Endothelial cell of umbilical vein (primary cell): ENCODE data around the gene ATAD1. TPM values are rescaled to one million over a fixed set of nuclear protein-coding genes. Genes with fewer than 3 reads are reported as not detected.

Source experiments
- BruUV-seq: library from RNA; stranded (reverse); fragments of 400-500 nt; replicated peaks from 2 replicates; lab custom pipeline; 2021; lab: Mats Ljungman, UMichigan
- CTCF ChIA-PET: fragments of 300-600, 350-600 bp; sonication (Branson Sonifier 250); formaldehyde crosslinking; loops from one replicate; lab custom pipeline; 2021; ENCODE audit warnings: antibody characterized with exemption, inconsistent platforms; lab: Charles Lee
- POLR2A ChIA-PET: fragments of 300-600, 350-600 bp; sonication (Branson Sonifier 250); formaldehyde crosslinking; loops from one replicate; lab custom pipeline; 2021; ENCODE audit warnings: antibody characterized with exemption, inconsistent platforms; lab: Charles Lee
- DNase-seq: peaks from one replicate; pipeline ENCODE4 v3.0.0-alpha.2; 2011; ENCODE audit warnings: low read depth, low spot score
- FAIRE-seq: peaks from 2 replicates; lab custom pipeline; 2011; peaks lifted over from hg19 to GRCh38; lab: Jason Lieb, UNC
- H2AFZ ChIP-seq: 2 replicates; pipeline ENCODE4 v1.6.0; 2012; ENCODE audit warnings: low read depth, low read length, control low read depth, inconsistent platforms
- H3K27ac ChIP-seq: 2 replicates; pipeline ENCODE4 v1.5.1; 2011; ENCODE audit warnings: low read depth, mild to moderate bottlenecking, control low read depth, low read length, moderate library complexity; ENCODE audit not compliant: insufficient read depth
- H3K27me3 ChIP-seq, 2 experiments: 2 replicates each; pipeline versions ENCODE4 v1.6.0 to v1.6.1; 2011; ENCODE audit warnings: low read length in 2 of 2, mixed read lengths in 1 of 2; ENCODE audit not compliant: control insufficient read depth in 2 of 2, insufficient read depth in 2 of 2
- H3K36me3 ChIP-seq, 2 experiments: 2 replicates in 1 of 2; 3 replicates in 1 of 2; pipeline ENCODE4 v1.5.1; 2011; ENCODE audit warnings: low read length in 2 of 2, mild to moderate bottlenecking in 1 of 2, moderate library complexity in 1 of 2; ENCODE audit not compliant: control insufficient read depth in 2 of 2, insufficient read depth in 2 of 2; ENCODE audit errors: extremely low read depth in 1 of 2
- H3K4me1 ChIP-seq: 3 replicates; pipeline ENCODE4 v1.5.1; 2011; ENCODE audit warnings: mild to moderate bottlenecking, low read length; ENCODE audit not compliant: control insufficient read depth, insufficient read depth; ENCODE audit errors: extremely low read depth
- H3K4me2 ChIP-seq: 2 replicates; pipeline ENCODE4 v1.6.1; 2011; ENCODE audit warnings: low read length, control low read depth, mixed read lengths; ENCODE audit not compliant: insufficient read depth
- H3K4me3 ChIP-seq, 3 experiments: fragments of 200-600 bp in 1 of 3; sonication (generic), shearing (Covaris generic) in 1 of 3; replicated peaks in 1 of 3; 2 replicates each; pipeline ENCODE4 v1.5.1; 2011 to 2016; ENCODE audit warnings: control low read depth in 3 of 3, low read length in 3 of 3, mild to moderate bottlenecking in 2 of 3, inconsistent platforms in 1 of 3, low read depth in 1 of 3, moderate library complexity in 1 of 3; ENCODE audit not compliant: insufficient read depth in 1 of 3
- H3K79me2 ChIP-seq: 2 replicates; pipeline ENCODE4 v1.6.0; 2012; ENCODE audit warnings: low read length, inconsistent platforms; ENCODE audit not compliant: control insufficient read depth, insufficient read depth
- H3K9ac ChIP-seq: replicated peaks from 2 replicates; pipeline ENCODE3; 2011; ENCODE audit warnings: low read length, control low read depth; ENCODE audit not compliant: insufficient read depth; ENCODE audit errors: extremely low read depth
- H3K9me1 ChIP-seq: replicated peaks from 3 replicates; pipeline ENCODE4 v1.6.0; 2011; ENCODE audit warnings: mild to moderate bottlenecking, low read length; ENCODE audit not compliant: control insufficient read depth, insufficient read depth; ENCODE audit errors: extremely low read depth
- H3K9me3 ChIP-seq: replicated peaks from 2 replicates; pipeline ENCODE4 v1.5.1; 2012; ENCODE audit warnings: low read length, inconsistent platforms; ENCODE audit not compliant: control insufficient read depth, insufficient read depth
- H4K20me1 ChIP-seq: replicated peaks from 2 replicates; pipeline ENCODE3; 2011; ENCODE audit warnings: mild to moderate bottlenecking, low read length; ENCODE audit not compliant: control insufficient read depth, insufficient read depth; ENCODE audit errors: extremely low read depth
- EZH2 ChIP-seq: IDR thresholded peaks from 2 replicates; pipeline ENCODE4 v1.6.1; 2012; ENCODE audit warnings: borderline replicate concordance, low read depth, mild to moderate bottlenecking, moderate library complexity, low read length, inconsistent platforms; ENCODE audit not compliant: severe bottlenecking
- FOS ChIP-seq: IDR thresholded peaks from 2 replicates; pipeline ENCODE4 v1.6.1; 2011; ENCODE audit warnings: mild to moderate bottlenecking, low read length, moderate library complexity, borderline replicate concordance; ENCODE audit not compliant: insufficient read depth
- GATA2 ChIP-seq: IDR thresholded peaks from 2 replicates; pipeline ENCODE4 v1.7.0; 2011; ENCODE audit warnings: low read depth, mild to moderate bottlenecking, moderate library complexity, mixed read lengths, low read length; ENCODE audit not compliant: insufficient read length, insufficient read depth
- JUN ChIP-seq: IDR thresholded peaks from 2 replicates; pipeline ENCODE4 v1.6.1; 2011; ENCODE audit warnings: borderline replicate concordance, low read depth; ENCODE audit not compliant: insufficient read length, insufficient read depth
- MYC ChIP-seq: IDR thresholded peaks from one replicate; pipeline ENCODE4 v1.6.1; 2011; ENCODE audit warnings: mild to moderate bottlenecking, low read depth, low read length
- POLR2A ChIP-seq: IDR thresholded peaks from 2 replicates; pipeline ENCODE4 v1.6.1; 2012; ENCODE audit warnings: low read depth, mild to moderate bottlenecking, control low read depth, low read length
- POLR2AphosphoS5 ChIP-seq: IDR thresholded peaks from 2 replicates; pipeline ENCODE4 v1.6.1; 2012; ENCODE audit warnings: low read depth, mild to moderate bottlenecking, control low read depth, low read length, moderate library complexity; ENCODE audit not compliant: insufficient read depth
- dilution Hi-C: fragments of 300-500 bp; cut with MboI; formaldehyde crosslinking; loops from one replicate; pipeline ENCODE4 v1.15.0; 2019; ENCODE audit warnings: low sequenced_read_pairs; ENCODE audit not compliant: extremely low pct_ligation_motif_present
- intact Hi-C: fragments of 100-400 bp; cut with micrococcal nuclease; formaldehyde crosslinking; loops from one replicate; pipeline ENCODE4 v1.10.0; 2022
- polyA plus RNA-seq, 4 experiments: library from polyadenylated mRNA; depleted of rRNA in 3 of 4; stranded (reverse) in 3 of 4; unstranded in 1 of 4; fragments of >200 nt; gene quantifications; 2 replicates each; pipeline versions ENCODE4 v1.2.1 to v1.2.3, GENCODE V29; 2011 to 2012; ENCODE audit warnings: missing spikeins in 1 of 4
- total RNA-seq: library from RNA; stranded (reverse); gene quantifications from 2 replicates; pipeline ENCODE4 v1.2.3, GENCODE V29; 2021
- TF ChIP-seq, protein P1 (sequence below), 2 donors: IDR thresholded peaks; 1 replicate in 1 of 2; 2 replicates in 1 of 2; pipeline ENCODE4 v1.5.1; 2011; ENCODE audit warnings: low read length in 2 of 2, mild to moderate bottlenecking in 2 of 2, moderate library complexity in 2 of 2, control low read depth in 1 of 2, inconsistent platforms in 1 of 2, low read depth in 1 of 2; ENCODE audit not compliant: insufficient read depth in 1 of 2; ENCODE audit errors: extremely low read depth in 1 of 2
- TF ChIP-seq, protein P2 (sequence below): IDR thresholded peaks from 2 replicates; pipeline ENCODE4 v1.6.1; 2011; ENCODE audit not compliant: insufficient read depth, insufficient read length

ATAD1 gene
- total and polyA plus RNA-seq, 2 donors (not counting 3 experiments of a cell fraction or from before 2014, with no cell fraction given) = 5.2 to 25.8 TPM

DNA sequence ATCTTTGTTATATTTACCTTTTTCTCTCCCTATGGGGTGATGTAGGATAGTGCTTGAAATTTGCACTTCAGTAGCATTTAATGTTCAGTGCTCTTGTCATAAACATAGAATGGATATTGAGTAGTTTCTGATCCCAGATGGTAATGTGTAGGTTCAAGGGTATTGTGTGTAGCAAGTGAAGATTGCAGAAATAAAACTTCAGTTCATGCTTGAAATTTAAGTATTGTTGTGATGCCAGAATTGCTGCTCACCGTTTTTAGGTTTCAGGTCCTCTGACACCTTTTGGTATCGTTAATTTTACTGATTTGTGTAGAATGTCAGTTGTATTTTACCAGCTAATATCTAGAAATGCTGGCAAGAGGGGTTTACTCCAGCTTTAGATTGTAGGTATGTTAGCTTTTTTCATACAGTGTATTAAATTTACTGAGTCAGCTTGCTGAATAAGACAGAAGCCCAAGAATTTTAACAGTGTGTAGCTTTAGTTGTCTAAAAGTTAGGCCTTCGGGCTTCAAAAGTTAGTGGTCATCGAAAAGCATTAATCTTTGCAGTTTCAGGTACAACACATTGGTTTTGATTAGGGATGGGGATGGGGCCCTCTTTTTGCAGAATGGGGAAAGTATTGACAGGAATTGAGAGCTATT, 47.3 kb upstream of the ATAD1 start:
- DNase-seq (peak; percentile 51), FAIRE-seq (no peak)
- Histone ChIP-seq H3K36me3 (no peaks in the 10 kb centered on the region), H2AFZ (no peak overlapping the region), H3K9me3 (no peaks in the 10 kb centered on the region), H4K20me1 (peaks cover 3% of the 10 kb centered on the region), H3K9me1 (no peaks in the 10 kb centered on the region), H3K4me1 (peaks cover 19% of the 10 kb centered on the region), H3K27me3 (no peaks in the 10 kb centered on the region), H3K27ac (no peak overlapping the region), H3K4me2 (peak overlapping the region; percentile 99), H3K4me3 (peak overlapping the region; percentile 50 to 99 (median 93)), H3K79me2 (peaks cover 63% of the 10 kb centered on the region), H3K9ac (peak overlapping the region; percentile 86)
- TF ChIP-seq FOS = no peak
- TF ChIP-seq GATA2 = no peak
- no peak for TF ChIP-seq MYC
- no peak for TF ChIP-seq POLR2A
- TF ChIP-seq JUN = no peak
- TF ChIP-seq, protein P1, sequence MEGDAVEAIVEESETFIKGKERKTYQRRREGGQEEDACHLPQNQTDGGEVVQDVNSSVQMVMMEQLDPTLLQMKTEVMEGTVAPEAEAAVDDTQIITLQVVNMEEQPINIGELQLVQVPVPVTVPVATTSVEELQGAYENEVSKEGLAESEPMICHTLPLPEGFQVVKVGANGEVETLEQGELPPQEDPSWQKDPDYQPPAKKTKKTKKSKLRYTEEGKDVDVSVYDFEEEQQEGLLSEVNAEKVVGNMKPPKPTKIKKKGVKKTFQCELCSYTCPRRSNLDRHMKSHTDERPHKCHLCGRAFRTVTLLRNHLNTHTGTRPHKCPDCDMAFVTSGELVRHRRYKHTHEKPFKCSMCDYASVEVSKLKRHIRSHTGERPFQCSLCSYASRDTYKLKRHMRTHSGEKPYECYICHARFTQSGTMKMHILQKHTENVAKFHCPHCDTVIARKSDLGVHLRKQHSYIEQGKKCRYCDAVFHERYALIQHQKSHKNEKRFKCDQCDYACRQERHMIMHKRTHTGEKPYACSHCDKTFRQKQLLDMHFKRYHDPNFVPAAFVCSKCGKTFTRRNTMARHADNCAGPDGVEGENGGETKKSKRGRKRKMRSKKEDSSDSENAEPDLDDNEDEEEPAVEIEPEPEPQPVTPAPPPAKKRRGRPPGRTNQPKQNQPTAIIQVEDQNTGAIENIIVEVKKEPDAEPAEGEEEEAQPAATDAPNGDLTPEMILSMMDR (IDR thresholded peaks at IDR 0.05; ENCODE audit: extremely low read depth in 1 of 2, insufficient read depth in 1 of 2, low read depth in 1 of 2, low read length in 2 of 2) = no peak
- no peak for TF ChIP-seq EZH2
- no peak for TF ChIP-seq POLR2AphosphoS5
- TF ChIP-seq, protein P2, sequence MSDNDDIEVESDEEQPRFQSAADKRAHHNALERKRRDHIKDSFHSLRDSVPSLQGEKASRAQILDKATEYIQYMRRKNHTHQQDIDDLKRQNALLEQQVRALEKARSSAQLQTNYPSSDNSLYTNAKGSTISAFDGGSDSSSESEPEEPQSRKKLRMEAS = no peak
- BruUV-seq = no TSS peak
- POLR2A ChIA-PET = no interaction called here
- intact Hi-C loops (loop anchor here (10.0 kb wide), 1 partner anchor 331 kb away; no protein-coding TSS in a partner anchor), dilution Hi-C loops (loop anchor here (25.0 kb wide), 1 partner anchor 697 kb away; no protein-coding TSS in a partner anchor)
- CTCF ChIA-PET = interaction anchor here (0.8 to 10.2 kb wide), 7 partner anchors 13 to 688 kb away, joined by 3 to 178 read pairs (median 3); no protein-coding TSS in a partner anchor
